HS-5 (cell line): Measurements from ENCODE around the gene UBE4A.
"Not testable (repeated sequence)": the region's sequence is repeated elsewhere in the genome, so short reads cannot be mapped to it uniquely, and the experiment has no call there.

Source experiments
- DNase-seq: peaks from one replicate; pipeline ENCODE4 v3.0.0-alpha.2; 2012; ENCODE audit warnings: low read depth

The UBE4A gene

GRCh38 chr11:118401151-118401879, 41.9 kb downstream of the UBE4A start, which contains the start of gene ATP5MG:
TSS of gene ATP5MG (plus strand) at chr11:118401606. CDS start at chr11:118401666, 60 bp downstream.
- DNase-seq: peak; percentile 80

GRCh38 chr11:118401880-118402590, 42.6 kb downstream of the UBE4A start:
- peak; percentile 42 for DNase-seq

- not testable (repeated sequence) for DNase-seq
These were observed 43.2 kb downstream of the UBE4A start for GRCh38 chr11:118402594-118402993.

GRCh38 chr11:118406599-118407166, 47.3 kb downstream of the UBE4A start:
- no peak for DNase-seq

- no peak for DNase-seq
These were observed 50.8 kb downstream of the UBE4A start for GRCh38 chr11:118410055-118410745.

GRCh38 chr11:118411530-118411929, 52.1 kb downstream of the UBE4A start:
- no peak for DNase-seq

- DNase-seq: no peak
These were observed 53.5 kb downstream of the UBE4A start for GRCh38 chr11:118412921-118413320.

GRCh38 chr11:118415062-118415738, 55.8 kb downstream of the UBE4A start:
- no peak for DNase-seq

GRCh38 chr11:118415739-118416068, 56.3 kb downstream of the UBE4A start:
- DNase-seq: peak; percentile 68

GRCh38 chr11:118416900-118417299, 57.5 kb downstream of the UBE4A start:
- DNase-seq: not testable (repeated sequence)

- no peak for DNase-seq
These were observed 58.4 kb downstream of the UBE4A start for GRCh38 chr11:118417801-118418200.

- DNase-seq: no peak
These were observed 59.4 kb downstream of the UBE4A start for GRCh38 chr11:118418766-118419165.

GRCh38 chr11:118427707-118428106, 68.3 kb downstream of the UBE4A start:
- DNase-seq: no peak

- DNase-seq: no peak
These were observed 71.6 kb downstream of the UBE4A start for GRCh38 chr11:118430956-118431355.

GRCh38 chr11:118434123-118434552, 74.7 kb downstream of the UBE4A start:
- no peak for DNase-seq

GRCh38 chr11:118434553-118435289, 75.3 kb downstream of the UBE4A start:
- no peak for DNase-seq

GRCh38 chr11:118435290-118435892, 76.0 kb downstream of the UBE4A start:
- no peak for DNase-seq

GRCh38 chr11:118435893-118436624, 76.7 kb downstream of the UBE4A start, which contains the start of gene KMT2A:
TSS of gene KMT2A (plus strand) at chr11:118436492. CDS start at chr11:118436513, 21 bp downstream.
- DNase-seq: peak; percentile 80

GRCh38 chr11:118436639-118437207, 77.3 kb downstream of the UBE4A start:
- DNase-seq: no peak
